ENCODE measurements around the gene ALPL. TPM values are rescaled to one million over a fixed set of nuclear protein-coding genes. Genes with fewer than 3 reads are reported as not detected.

Gene ALPL
- total and polyA plus RNA-seq, 9 of the 15 experiments (the other 6 are each of a cell fraction or from before 2014, with no cell fraction given): 0.04 to 0.38 (median 0.18) TPM; not detected in 4

GRCh38 chr1:21618561-21619374 is 109.5 kb downstream of the ALPL start (continued):
- no peak for TF ChIP-seq PRDM10 (IDR thresholded peaks at IDR 0.05; ENCODE audit: partially characterized antibody)
- no peak for TF ChIP-seq SMARCB1 (IDR thresholded peaks at IDR 0.05; ENCODE audit: insufficient read length, low read depth)
- TF ChIP-seq ARID4B (CRISPR knock-in tag; IDR thresholded peaks at IDR 0.05): no peak
- no peak for TF ChIP-seq ZFP1 (CRISPR knock-in tag; IDR thresholded peaks at IDR 0.05)
- TF ChIP-seq HSF4 (CRISPR knock-in tag; IDR thresholded peaks at IDR 0.05; ENCODE audit: borderline replicate concordance): no peak
- TF ChIP-seq MEF2A (IDR thresholded peaks at IDR 0.05; ENCODE audit: control insufficient read depth, low read depth, low read length): no peak
- peak; percentile 22; the same call in 1 of the 2 replicates for TF ChIP-seq EGR1 (conservative IDR thresholded peaks at IDR 0.05)
- TF ChIP-seq MAX (CRISPR knock-in tag; IDR thresholded peaks at IDR 0.05): peak; percentile 98
- no peak for TF ChIP-seq KLF6 (CRISPR knock-in tag; IDR thresholded peaks at IDR 0.05; ENCODE audit: borderline replicate concordance)
- no peak for TF ChIP-seq TSC22D4 (tag; IDR thresholded peaks at IDR 0.05)
- TF ChIP-seq ZNF766 (CRISPR knock-in tag; conservative IDR thresholded peaks at IDR 0.05): no peak
- TF ChIP-seq RFX7 (CRISPR knock-in tag; IDR thresholded peaks at IDR 0.05): no peak
- TF ChIP-seq ATF3 (IDR thresholded peaks at IDR 0.05): no peak
- TF ChIP-seq ATF3 (CRISPR knock-in tag; conservative IDR thresholded peaks at IDR 0.05): no peak
- no peak for TF ChIP-seq ZNF79 (CRISPR knock-in tag; IDR thresholded peaks at IDR 0.05; ENCODE audit: low read depth)
- no peak for TF ChIP-seq CEBPB (tag; IDR thresholded peaks at IDR 0.05)
- TF ChIP-seq CHCHD3 (CRISPR knock-in tag; IDR thresholded peaks at IDR 0.05): no peak
